ENCODE results near the gene MAGOH.
A peak's percentile ranks its signal among the peaks of the same experiment; 100 is the strongest.
"Not testable (repeated sequence)": the region's sequence is repeated elsewhere in the genome, so short reads cannot be mapped to it uniquely, and the experiment has no call there.

MAGOH gene

DNA sequence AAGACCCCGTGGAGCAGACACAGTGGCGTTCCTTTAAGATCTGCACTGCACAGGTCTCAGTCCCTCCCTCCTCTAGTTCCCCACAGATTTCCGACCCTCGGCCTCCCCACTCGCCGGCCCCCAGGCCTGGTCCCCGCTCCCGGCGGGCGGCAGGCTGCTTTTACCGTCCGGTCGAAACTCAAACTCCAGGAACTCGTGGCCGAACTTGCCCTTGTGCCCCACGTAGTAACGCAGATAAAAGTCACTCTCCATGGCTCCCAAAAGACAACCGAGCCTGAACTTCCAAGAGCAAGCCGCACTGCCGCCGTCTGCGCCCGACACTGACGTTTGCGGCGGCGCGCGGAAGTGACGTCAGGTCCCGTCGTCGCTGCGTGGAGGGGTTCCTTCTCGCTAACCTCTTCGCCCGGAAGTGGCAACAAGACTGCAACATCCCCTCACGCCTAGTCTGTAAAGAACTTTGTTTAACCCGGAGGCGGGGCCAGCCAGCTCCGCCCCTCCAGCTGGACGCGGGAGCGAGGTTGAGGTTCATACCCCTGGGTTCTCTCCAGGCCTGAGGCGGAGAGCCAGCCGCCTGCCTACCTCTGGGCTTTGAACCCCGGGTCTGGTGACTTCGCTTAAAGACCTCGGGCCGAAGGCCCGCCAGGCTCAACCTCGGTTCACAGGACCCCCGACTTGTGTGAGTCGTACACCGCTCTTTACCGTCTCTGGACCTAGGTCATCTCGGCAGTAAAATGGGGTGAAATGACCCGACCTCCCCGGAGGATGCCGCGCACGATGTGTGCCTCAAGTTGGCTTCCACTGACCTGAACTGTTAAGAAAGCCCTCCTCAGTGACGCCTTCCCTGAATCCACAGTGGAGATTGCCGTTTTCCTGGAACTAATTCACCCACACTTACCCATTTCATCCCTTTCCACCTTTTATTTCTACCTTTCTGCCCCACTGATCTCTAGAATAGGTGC lies at the start of gene MAGOH:
MAGOH (minus strand) TSS at position 322 of the 959 bp plus-strand sequence; CDS start at position 252, 70 bp downstream.
- peak; percentile 59 to 96 (median 90) for DNase-seq

DNA sequence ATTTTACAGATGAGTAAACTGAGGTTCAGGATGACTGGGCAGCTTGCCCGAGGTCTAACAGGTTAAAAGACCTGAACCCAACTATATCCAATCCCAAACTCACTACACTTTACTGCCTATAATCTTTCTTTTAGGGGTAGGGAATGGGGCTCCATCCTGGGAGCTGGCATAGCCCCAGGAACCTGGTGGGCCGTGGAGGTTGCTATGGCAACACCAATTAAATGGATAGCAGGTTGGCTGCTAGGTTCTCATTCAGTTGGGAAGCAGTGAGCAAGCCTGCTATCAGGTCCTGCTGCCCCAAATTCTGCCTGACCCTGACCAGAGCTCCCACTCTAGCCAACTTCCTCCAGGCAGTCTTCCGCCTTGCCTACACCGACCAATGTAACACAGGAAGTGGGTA lies 48.6 kb upstream of the MAGOH start:
- no peak for DNase-seq

DNA sequence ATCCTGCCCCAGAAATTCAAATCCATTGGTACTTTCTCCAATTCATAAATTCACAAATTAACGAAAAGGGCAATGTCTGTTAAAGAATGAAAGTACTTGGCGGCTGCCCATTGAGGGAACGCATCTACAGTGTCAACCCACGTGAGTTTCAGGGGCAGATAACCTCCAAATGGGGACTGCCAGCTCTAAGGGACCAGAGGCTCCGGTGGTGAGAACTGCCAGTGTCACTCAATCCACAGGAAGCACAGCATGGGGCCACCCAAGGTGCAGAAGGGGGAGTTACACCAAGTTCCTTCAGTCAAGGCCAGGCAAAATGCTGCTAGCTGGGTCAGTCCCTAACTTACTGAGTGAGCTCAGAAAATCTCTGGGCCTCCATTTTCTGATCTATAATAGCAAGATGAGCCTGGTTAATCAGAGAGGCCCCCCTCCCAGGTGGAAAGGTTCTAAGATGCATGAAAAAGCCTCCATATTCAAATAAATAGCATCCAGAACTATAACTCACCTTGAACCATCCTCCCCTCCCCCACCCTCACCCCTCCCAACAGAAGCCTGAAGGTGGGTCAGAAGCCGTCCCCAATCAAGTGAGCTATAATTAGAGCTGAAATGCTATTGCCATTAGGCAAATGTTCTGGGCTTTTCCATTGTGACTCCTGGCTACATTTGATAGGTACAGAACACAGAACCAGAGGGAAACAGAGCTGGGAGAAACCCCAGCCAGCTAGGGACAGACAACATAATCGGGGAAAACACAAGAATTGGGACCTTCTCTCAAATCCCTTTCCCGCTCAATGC lies 47.8 kb upstream of the MAGOH start:
- no peak for DNase-seq

DNA sequence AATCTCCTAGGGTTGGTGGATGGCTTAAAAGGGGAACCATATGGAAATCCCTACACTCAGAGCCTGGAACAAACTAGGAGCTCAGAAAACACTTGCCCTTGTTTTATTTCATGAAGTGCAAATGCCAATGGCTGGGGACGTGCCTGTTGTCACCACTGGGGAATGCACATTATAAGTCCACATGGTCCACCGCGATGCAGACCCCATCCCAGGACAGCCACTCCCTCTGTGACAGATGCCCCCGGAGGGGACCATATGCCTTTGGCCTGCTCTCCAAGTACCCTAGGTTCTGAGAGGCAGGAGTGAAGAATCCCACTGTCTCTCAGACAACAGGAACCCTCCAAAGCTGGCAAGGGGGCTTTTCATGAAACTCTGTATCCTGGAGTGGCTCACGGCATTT lies 47.2 kb upstream of the MAGOH start:
- no peak for DNase-seq

DNA sequence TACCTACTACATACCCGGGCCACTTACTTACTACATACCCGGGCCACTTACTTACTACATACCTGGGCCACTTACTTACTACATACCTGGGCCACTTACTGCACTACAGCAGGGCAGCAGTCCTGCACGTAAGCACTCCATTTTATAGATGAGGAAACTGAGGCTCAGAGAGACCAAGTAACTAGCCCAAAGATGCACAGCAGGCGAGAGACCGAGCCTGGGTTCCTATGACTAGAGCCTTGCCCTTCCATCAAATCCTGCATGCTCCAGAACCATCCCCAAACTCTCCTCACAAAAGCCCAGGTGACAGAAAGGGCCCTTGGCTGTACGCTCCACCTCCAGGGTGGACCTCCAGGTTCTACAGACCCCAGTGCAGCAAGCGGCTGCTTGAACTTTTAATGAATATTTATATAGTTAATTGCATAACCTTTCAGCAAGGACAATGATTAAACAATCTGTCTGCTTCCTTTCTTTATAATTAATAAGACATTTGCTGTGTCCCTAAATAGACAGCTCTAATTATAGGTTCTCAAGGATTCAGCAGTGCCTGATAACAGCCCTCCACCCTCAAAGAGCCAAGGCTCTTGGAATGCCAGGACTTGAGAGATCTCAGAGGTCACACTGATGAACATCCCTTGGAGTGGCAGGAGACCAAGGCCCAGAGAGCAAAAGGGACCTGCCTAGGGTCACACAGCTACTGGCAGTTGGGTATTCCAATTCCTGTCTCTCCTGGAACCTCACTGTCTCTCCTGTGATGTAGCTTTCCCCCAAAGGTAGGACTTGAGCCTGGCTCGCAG lies 46.1 kb upstream of the MAGOH start:
- DNase-seq, result no peak

DNA sequence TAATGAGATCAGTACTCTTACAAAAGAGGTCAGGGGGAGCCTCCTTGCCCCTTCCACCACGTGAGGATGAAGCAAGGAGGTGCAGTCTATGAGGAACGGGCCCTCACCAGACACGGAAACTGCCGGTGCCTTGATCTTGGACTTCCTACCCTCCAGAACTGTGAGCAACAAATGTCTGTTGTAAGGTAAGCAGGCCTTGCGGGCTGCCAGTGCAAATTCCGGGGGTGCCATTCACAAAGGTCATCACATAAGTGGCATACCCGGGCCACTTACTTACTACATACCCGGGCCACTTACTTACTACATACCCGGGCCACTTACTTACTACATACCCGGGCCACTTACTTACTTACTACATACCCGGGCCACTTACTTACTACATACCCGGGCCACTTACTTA lies 44.8 kb upstream of the MAGOH start:
- not testable (repeated sequence) for DNase-seq

DNA sequence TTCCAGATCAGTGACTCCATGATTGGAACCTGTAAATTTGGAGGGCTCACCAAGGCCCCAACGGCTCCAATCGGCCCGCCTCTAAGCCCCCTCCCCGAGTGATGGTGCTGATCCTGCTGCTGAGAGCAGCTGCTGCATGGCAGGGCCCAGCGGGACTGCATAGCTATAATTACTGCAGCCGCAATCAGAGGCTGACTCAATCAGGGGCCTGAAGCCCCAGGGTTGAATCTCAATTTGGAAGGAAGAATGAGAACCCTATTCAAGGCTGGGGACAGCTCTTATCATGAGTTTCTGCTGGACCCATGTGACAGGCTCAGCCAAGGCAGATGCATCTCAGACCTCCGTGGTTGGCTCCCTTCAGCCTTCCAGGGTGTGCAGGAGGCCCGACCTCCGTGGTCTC lies 42.8 kb upstream of the MAGOH start:
- peak in 1 of 58 donors; percentile 15 for DNase-seq

DNA sequence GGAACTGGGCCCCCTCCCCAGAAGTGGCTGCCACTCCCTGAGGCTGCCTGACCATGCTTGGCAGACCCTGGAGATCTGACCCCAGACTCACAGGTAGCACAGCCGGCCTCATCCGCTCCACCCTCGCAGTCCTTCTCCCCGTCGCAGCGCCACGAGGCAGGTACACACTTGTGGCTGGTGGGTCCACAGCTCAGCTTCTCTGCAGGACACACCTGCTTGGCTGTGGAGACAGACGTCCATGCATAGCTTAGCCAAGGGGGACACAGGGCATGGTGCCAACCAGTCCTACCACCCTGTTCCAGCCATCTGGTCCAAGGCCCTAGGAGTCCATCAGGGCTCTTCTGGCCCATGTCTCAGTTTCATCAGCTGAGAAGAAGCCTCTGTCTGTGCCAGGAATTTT lies 42.2 kb upstream of the MAGOH start:
- DNase-seq, result no peak

DNA sequence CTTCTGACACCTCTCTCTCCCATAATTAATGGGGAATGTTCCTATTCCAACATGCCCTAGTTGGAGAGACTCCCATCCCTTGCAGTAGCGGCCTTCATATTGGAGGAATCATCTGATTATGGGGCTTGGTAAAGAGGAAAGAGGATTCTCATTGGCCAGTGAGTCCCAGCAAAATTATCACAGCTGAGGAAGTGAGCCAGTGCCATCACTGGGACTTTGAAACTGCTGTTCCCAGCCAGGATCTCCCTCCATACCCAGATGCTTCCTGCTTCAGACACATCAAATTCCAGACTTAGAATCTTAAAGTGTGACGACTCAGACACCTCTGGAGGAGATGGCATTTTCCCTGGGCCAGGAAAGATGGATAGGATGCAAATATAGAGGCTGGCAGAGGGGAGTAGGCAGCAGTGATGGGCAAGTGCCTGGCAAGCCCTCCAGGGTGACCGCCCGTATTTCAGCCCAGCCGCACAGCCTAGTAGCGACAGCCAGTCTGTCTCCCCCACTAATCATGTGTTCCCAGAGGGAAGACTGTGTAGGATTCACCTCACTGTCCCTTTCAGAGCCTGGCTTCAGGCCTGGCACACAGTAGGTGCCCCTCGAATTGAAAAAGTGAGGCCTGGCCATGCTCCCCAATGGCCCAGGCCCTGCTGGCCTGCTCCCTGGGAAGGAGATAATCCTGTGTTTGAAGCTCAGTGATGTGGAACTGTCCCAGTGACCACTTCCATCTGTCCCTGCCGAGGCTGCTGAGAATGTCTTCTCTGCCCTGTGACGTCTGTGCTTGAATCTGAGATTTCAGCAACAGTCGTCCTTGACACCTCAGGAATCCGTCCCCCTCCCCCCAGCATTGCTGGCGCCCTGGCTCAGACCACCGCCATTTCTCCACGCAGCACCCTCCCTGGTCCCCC lies 41.2 kb upstream of the MAGOH start:
- DNase-seq, result peak in 2 of 58 donors; percentile 7 to 11

DNA sequence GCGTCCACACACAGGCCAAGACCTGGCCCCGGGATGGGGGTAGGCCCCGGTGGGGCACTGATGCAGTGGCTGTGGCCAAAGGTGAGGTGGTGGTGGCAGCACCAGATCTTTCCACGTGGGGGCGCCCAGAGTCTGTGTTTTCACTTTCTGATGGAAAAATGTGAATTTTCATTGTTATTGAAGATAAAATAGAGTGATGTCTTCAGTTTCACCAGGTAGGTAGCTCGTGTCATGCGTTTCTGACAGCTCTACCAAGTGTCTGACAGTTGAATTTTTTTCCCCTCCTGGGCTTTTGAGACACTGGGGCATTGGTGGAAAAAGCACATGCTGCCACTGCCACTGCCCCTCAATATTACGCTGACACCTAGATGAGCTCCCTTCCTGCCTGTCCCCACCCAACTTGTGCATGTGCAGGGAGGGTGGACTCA lies 40.0 kb upstream of the MAGOH start:
- DNase-seq, result peak in 34 of 58 donors; percentile 11 to 74 (median 24)

DNA sequence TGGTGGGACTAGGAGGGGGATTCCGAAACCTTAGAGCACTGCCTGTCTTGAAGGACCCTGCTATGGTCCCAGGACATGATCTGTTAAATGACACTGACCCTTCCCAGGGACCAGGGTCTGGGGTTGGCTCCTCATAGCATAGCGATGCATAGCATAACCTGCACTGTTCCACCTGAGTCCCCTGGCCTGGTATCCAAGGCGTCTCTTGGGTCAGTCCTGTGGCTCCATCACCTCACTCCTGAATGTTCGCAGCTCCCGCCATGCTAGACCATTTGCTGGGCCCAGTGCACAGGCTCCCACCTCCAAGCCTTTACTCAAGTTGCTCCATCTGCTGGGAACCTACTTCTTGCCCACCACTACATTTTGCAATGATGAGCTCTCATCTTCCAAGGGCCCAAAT lies 39.0 kb upstream of the MAGOH start:
- no peak for DNase-seq

DNA sequence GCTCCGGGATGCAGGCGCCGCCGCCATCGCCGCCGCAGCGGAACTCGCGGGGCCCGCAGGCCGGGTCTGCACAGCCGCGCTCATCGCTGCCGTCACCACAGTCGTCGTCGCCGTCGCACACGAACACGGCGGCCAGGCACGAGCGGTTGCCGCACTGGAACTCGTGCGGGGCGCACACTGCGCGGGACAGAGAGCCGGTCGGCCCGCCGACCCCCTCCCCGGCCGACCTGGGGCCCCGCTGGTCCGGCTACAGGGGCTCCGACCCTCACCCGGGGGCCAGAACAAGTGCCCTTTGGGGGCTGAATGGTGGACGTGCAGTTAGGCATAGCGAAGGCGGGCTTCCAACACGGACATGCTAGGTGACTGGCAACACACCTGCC lies 38.6 kb upstream of the MAGOH start:
- no peak for DNase-seq

DNA sequence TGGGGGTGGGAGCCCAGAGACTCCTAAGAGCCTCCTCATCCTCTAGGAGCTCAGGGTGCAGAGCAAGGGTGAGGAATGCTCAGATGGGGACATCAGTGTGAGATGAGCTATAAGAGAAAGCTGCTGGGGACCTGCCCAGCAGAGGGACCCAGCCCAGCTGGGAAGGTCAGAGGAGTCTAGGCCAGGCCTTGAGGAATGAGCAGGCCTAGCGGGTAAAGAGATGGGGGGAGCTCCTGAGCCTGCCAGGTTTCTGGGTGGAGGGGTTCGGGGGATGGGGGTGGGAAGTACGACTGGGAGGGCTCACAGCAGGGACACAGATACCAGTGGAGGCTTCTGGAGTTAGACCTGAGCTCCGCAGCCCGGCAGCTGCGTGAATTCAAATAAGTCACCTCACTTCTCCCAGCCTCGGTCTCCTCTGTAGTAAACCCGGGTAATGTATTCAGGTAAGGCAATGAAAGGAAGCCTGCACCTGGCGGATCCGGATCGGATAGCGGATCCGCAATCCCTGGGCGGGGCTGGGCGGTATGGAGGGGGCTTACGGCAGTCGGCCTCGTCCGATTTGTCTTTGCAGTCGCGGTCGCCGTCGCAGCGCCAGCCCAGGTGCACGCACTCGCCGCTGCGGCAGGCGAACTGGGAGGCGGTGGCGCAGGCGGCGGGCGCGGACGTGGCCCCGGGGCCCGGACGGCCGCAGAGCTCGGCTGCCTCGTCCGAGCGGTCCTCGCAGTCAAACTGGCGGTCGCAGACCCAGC lies 38.0 kb upstream of the MAGOH start:
- no peak for DNase-seq

DNA sequence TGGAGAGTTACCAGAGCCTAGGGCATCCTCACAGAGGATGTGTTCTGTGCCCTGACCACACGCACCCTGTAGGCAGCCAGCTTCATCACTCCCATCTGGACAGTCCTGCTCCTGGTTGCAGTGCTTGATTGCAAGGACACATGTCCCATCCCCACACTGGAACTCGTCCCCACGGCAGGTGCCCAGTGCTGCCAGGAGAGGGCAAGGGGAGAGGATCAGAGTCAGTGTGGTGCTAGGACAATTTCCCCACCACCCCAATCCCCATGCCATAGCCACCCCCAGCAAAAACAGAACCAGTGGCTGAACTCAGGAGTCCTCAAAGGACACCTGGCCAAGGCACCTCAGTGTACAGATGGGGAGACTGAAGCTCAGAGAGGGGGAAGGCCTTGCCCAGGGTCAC lies 37.2 kb upstream of the MAGOH start:
- no peak for DNase-seq

DNA sequence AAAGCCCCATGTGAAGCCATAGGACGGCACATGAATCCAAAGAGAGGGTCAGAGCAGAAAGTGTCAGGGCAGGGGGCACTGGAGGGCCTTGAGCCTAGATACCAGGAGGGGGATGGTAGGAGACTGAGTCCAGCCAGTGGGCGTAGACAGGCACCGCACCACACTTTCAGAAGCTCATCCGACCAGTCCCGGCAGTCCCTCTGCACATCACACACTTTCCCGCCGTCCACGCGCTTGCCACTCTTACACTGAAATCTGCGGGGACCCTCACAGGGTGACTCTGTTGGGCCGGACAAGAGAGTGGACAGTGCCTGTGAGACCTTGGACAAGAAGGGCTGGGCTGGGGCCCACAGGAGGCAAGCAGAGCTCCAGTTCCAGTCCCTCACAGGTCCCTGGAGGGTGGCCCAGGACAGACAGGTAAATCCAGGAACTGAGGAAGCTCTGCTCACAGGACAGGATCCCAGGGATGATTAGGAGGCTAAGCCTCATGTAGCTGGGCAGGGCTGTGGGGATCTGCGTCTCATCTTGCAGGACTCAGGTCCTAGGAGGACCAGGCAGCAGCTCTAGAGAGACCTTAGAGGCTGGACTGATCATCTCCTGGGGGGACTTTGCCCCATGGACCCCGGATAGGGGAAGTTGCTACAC lies 36.3 kb upstream of the MAGOH start:
- DNase-seq, result no peak

DNA sequence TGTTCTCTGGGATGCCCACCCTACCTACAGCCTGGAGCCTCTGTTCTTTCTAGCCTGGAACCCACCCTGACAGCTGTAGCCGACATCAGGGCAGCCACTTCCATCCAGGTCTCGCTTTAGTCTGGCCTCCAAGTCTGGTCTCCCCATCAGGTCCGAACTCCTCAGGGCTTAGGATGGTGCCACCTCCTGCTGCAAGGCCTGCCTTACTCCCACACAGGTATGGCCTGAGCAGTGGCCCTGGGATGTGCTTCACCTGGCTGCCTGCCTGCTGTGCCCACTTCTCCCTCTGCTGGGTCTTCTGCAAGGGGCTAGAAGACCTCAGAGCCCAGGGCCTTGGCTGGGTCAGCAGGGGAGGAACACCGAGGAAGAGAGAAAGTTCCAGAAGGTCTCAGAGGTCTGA lies 35.7 kb upstream of the MAGOH start:
- DNase-seq, result no peak

DNA sequence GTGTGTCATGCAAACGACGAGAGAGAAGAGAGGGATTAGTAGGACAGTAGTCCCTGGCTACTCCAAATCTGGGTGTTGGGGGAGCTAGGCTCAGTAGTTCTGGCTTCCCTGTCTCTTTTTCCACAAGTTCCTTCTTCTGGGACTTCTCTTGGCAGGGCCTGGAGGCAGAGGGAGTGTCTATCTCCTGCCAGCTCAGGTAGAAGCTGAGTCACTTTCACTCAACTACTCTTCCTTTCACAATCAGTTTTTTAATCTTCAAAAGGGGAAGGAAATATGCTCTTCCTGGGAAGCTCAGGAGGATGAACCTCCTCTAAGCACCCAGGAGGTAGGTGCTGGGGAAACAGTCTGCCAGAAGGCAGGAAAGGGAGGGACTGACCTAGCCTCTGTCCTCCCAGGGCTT lies 35.2 kb upstream of the MAGOH start:
- no peak for DNase-seq

DNA sequence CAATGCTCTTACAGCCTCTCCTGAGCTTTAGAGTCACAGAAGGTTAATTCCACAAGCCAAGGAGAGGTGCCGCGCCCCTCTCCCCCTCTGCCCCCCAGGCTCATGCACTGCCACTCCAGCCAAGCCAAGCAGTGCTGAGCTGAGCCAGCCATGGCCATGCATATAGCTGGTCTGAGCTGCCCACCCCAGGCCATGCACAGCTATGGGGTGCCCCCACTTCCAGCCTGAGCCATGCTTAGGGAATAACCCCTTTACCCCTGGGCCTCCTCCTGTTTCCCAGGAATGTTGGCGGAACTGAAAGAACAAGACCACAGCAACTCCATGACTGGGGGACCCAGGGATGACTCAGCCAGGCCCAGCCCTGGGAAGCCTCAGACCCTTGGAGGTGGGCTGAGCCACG lies 34.0 kb upstream of the MAGOH start:
- DNase-seq, result no peak

DNA sequence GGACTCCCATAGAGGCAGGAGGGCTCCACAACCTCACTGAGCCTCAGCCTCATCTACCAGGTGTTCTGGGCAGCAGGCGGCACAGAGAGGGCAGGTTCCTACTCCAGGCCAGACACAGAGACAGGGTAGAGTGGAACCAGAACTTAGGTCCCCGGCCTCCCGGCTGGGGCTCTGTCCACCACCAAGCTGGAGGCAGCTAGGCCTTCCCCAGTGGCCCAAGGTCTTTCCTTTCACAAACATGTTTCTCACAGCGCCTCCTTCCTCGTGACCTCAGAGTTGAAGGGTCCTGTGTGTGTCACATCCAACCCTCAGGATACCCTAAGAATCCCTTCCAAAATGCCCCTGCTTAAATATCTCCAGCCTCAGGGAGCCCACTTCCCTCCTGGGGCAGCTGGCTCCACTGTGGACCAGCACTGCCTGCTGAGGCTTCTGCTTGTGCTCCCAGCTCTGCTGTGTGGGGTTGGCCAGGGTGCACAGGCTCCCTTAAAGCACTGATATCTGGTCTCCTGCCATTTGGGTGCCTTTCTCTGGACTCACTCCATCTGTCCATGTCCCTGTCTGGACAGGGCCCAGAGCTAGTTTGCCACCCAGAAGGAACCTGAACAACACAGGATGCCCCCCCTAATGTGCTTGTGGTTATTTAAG lies 33.2 kb upstream of the MAGOH start:
- no peak for DNase-seq

All from anterior cingulate cortex (tissue), 58 donors.